NB4 (cell line): ENCODE results near the gene CCNL1.

Experiments used
- CTCF ChIP-seq: IDR thresholded peaks from one replicate; pipeline ENCODE4 v1.5.1; 2012; ENCODE audit warnings: low read depth, low read length
- POLR2A ChIP-seq: IDR thresholded peaks from 2 replicates; pipeline ENCODE4 v1.6.1; 2011; ENCODE audit warnings: mild to moderate bottlenecking; ENCODE audit not compliant: insufficient read length; ENCODE audit errors: extremely low read depth

- no peak for TF ChIP-seq POLR2A
- TF ChIP-seq CTCF: no peak
Measured at GRCh38 chr3:157142315-157142714, 17.6 kb downstream of the CCNL1 start.
